Neural crest cell (in vitro differentiated cells): ENCODE results near the gene HMX3. TPM values are rescaled to one million over a fixed set of nuclear protein-coding genes. Genes with fewer than 3 reads are reported as not detected.

ENCODE experiments used
- DNase-seq: peaks from one replicate; pipeline ENCODE4 v3.0.0; 2021; ENCODE audit warnings: low read depth, mixed read lengths, low spot score
- H3K27ac Mint-ChIP-seq: one replicate; pipeline ENCODE4 v1.8.0; 2021; ENCODE audit warnings: mild to moderate bottlenecking, mixed read lengths; ENCODE audit not compliant: unreplicated experiment
- H3K27me3 Mint-ChIP-seq: 2 replicates; pipeline ENCODE4 v1.8.0; 2021; ENCODE audit warnings: low read depth, mild to moderate bottlenecking, mixed read lengths
- H3K36me3 Mint-ChIP-seq: 2 replicates; pipeline ENCODE4 v1.8.0; 2021; ENCODE audit warnings: low read depth, mild to moderate bottlenecking, mixed read lengths
- H3K4me1 Mint-ChIP-seq: 2 replicates; pipeline ENCODE4 v1.8.0; 2021; ENCODE audit warnings: mixed read lengths
- H3K4me3 Mint-ChIP-seq: one replicate; pipeline ENCODE4 v1.8.0; 2021; ENCODE audit warnings: mild to moderate bottlenecking, mixed read lengths
- H3K9me3 Mint-ChIP-seq: 2 replicates; pipeline ENCODE4 v1.8.0; 2021; ENCODE audit warnings: mixed read lengths
- total RNA-seq: library from RNA; stranded (reverse); gene quantifications from 2 replicates; pipeline ENCODE4 v1.2.1, GENCODE V29; 2021
- TF ChIP-seq, protein P1 (sequence below): fragments of 200-600 bp; sonication (generic); conservative IDR thresholded peaks from 2 replicates; pipeline ENCODE4 v1.5.0; 2021; ENCODE audit warnings: antibody characterized with exemption, mild to moderate bottlenecking

The HMX3 gene
- total RNA-seq, 1 donor from 2014 or later: not detected

- Mint-ChIP-seq H3K4me3 (no peak overlapping the region), H3K4me1 (no peaks in the 10 kb centered on the region), H3K9me3 (peaks cover 18% of the 10 kb centered on the region), H3K27ac (no peak overlapping the region), H3K27me3 (no peaks in the 10 kb centered on the region), H3K36me3 (peaks cover 55% of the 10 kb centered on the region)
- TF ChIP-seq, protein P1, sequence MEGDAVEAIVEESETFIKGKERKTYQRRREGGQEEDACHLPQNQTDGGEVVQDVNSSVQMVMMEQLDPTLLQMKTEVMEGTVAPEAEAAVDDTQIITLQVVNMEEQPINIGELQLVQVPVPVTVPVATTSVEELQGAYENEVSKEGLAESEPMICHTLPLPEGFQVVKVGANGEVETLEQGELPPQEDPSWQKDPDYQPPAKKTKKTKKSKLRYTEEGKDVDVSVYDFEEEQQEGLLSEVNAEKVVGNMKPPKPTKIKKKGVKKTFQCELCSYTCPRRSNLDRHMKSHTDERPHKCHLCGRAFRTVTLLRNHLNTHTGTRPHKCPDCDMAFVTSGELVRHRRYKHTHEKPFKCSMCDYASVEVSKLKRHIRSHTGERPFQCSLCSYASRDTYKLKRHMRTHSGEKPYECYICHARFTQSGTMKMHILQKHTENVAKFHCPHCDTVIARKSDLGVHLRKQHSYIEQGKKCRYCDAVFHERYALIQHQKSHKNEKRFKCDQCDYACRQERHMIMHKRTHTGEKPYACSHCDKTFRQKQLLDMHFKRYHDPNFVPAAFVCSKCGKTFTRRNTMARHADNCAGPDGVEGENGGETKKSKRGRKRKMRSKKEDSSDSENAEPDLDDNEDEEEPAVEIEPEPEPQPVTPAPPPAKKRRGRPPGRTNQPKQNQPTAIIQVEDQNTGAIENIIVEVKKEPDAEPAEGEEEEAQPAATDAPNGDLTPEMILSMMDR: no peak
- no peak for DNase-seq
Observed at GRCh38 chr10:123180101-123181090, 44.6 kb downstream of the HMX3 start.

DNA sequence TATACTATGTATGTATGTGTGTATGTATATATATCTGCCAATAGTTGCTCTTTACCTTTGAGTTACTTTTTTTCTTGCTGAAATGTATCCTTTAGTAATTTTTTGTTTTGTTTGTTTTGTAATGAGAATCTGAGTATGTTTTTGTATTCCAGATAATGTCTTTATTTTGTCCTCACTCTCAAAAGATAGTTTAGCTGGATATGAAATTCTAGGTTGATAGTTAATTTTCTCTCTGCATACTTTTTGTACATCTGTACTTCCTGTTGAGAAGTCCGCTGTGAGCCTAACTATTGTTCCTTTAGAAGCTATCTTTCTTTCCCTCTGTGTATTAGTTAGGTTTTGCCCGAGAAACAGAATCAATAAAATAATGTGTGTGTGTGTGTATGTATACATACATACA lies 48.0 kb downstream of the HMX3 start:
- Mint-ChIP-seq H3K9me3 (peaks cover 18% of the 10 kb centered on the region), H3K4me1 (no peaks in the 10 kb centered on the region), H3K36me3 (peaks cover 44% of the 10 kb centered on the region), H3K27ac (no peak overlapping the region), H3K27me3 (no peaks in the 10 kb centered on the region), H3K4me3 (no peak overlapping the region)
- no peak for DNase-seq
- TF ChIP-seq, protein P1: no peak

- no peak for DNase-seq
Observed at GRCh38 chr10:123187781-123188180, 52.0 kb downstream of the HMX3 start.

More at GRCh38 chr10:123187781-123188180, 52.0 kb downstream of the HMX3 start:
- Mint-ChIP-seq H3K36me3 (peaks cover 45% of the 10 kb centered on the region), H3K27ac (no peak overlapping the region), H3K9me3 (peaks cover 18% of the 10 kb centered on the region), H3K4me3 (no peak overlapping the region), H3K27me3 (no peaks in the 10 kb centered on the region), H3K4me1 (no peaks in the 10 kb centered on the region)
- TF ChIP-seq, protein P1: no peak

Other genes starting within 250 kb of the HMX3 start
- gene FAM24A, start 225.4 kb upstream of the HMX3 start, total RNA-seq: not detected in 2 replicates
- gene C10orf88, start 181.7 kb upstream of the HMX3 start, total RNA-seq: 11.8 and 13.5 TPM in 2 replicates
- gene PSTK, start 155.6 kb upstream of the HMX3 start, total RNA-seq: 5.8 and 6.8 TPM in 2 replicates
- gene IKZF5, start 127.2 kb upstream of the HMX3 start, total RNA-seq: 12.1 and 14.1 TPM in 2 replicates
- gene ACADSB, start 127.0 kb upstream of the HMX3 start, total RNA-seq: 16.8 and 17.2 TPM in 2 replicates
- not detected in 2 replicates for gene HMX2, start 12.2 kb downstream of the HMX3 start, total RNA-seq
- gene BUB3, start 18.4 kb downstream of the HMX3 start, total RNA-seq: 171 and 182 TPM in 2 replicates